Measurements from ENCODE around the gene MAMDC2.

DNA sequence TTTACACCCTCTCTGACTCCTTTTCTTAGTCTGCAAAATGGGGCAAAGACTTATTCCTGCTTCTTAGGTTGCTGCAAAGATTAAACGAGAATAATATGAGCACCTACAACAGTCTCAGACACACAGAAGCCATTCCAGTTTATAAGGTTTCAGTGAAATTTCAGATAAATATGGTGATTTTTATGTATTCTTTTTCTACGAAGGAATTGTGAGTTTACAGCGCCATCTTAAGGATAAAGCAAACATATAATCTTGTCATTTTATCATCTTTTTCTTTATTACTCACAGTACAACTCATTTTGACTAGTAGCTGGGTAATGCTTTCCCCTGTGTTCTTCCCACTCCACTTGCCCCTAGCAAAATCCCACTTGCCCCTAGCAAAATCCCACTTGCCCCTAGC is 185.9 kb downstream of the MAMDC2 start:
- TF ChIP-seq CTCF (IDR thresholded peaks at IDR 0.05) = peak; percentile 36 to 44 (median 44)
- no peak for TF ChIP-seq POLR2A (IDR thresholded peaks at IDR 0.05)

Measured in ovary (tissue), 3 donors.